K562 (cell line): ENCODE results near the gene TSEN34. TPM values are rescaled to one million over a fixed set of nuclear protein-coding genes. Genes with fewer than 3 reads are reported as not detected.
A peak's percentile ranks its signal among the peaks of the same experiment; 100 is the strongest.

ENCODE experiments used
- CBX1 ChIP-seq: sonication (generic); IDR thresholded peaks from 2 replicates; pipeline ENCODE4 v1.6.1; 2016; ENCODE audit warnings: antibody characterized with exemption, low read depth, mild to moderate bottlenecking
- DIDO1 ChIP-seq: fragments of 450-650 bp; IDR thresholded peaks from 2 replicates; pipeline ENCODE4 v1.6.1; 2016; ENCODE audit warnings: low read depth, missing biosample characterization, missing genetic modification characterization
- GTF2E2 ChIP-seq: fragments of 200-800 bp; sonication (Bioruptor generic); IDR thresholded peaks from 2 replicates; pipeline ENCODE4 v1.6.1; 2016; ENCODE audit warnings: missing genetic modification characterization, missing compliant biosample characterization
- KLF10 ChIP-seq: fragments of 250-450 bp; sonication (Bioruptor Pico); IDR thresholded peaks from 2 replicates; pipeline ENCODE4 v1.6.1; 2021; ENCODE audit warnings: matching md5 sums
- NFATC3 ChIP-seq: fragments of 450-650 bp; IDR thresholded peaks from 2 replicates; pipeline ENCODE4 v1.6.1; 2017; ENCODE audit warnings: mild to moderate bottlenecking
- PCBP2 ChIP-seq: fragments of 200-400 bp; formaldehyde crosslinking; IDR thresholded peaks from 2 replicates; pipeline ENCODE4 v1.6.1; 2018; ENCODE audit warnings: low read length, low read depth, mild to moderate bottlenecking, moderate library complexity; ENCODE audit not compliant: poor library complexity, severe bottlenecking
- PHF21A ChIP-seq: fragments of 450-650 bp; IDR thresholded peaks from 2 replicates; pipeline ENCODE4 v1.6.1; 2017; ENCODE audit warnings: low read depth, borderline replicate concordance
- PML ChIP-seq: IDR thresholded peaks from 2 replicates; pipeline ENCODE4 v1.6.1; 2012; ENCODE audit warnings: low read length, inconsistent platforms
- SRF ChIP-seq, 2 experiments: fragments of 250-450, 450-650 bp in 1 of 2; sonication (Bioruptor Pico) in 1 of 2; sonication (generic) in 1 of 2; formaldehyde crosslinking; IDR thresholded peaks; 2 replicates each; pipeline versions ENCODE4 v1.5.0 to v1.5.1; 2020 to 2022; ENCODE audit warnings: mild to moderate bottlenecking in 1 of 2, missing genetic modification reagents in 1 of 2
- TAF9B ChIP-seq: fragments of 450-650 bp; IDR thresholded peaks from 2 replicates; pipeline ENCODE4 v1.6.1; 2018; ENCODE audit warnings: mild to moderate bottlenecking; ENCODE audit not compliant: partially characterized antibody
- TEAD2 ChIP-seq: fragments of 450-650 bp; IDR thresholded peaks from 2 replicates; pipeline ENCODE4 v1.6.1; 2016; ENCODE audit warnings: missing genetic modification characterization, control low read depth, missing compliant biosample characterization
- THAP12 ChIP-seq: fragments of 250-450 bp; sonication (Bioruptor Pico); IDR thresholded peaks from 2 replicates; pipeline ENCODE4 v1.9.0; 2021; ENCODE audit warnings: mild to moderate bottlenecking, inconsistent platforms
- THRAP3 ChIP-seq: fragments of 450-650 bp; IDR thresholded peaks from 2 replicates; pipeline ENCODE4 v1.6.1; 2016; ENCODE audit warnings: mild to moderate bottlenecking, inconsistent platforms, borderline replicate concordance
- THRB ChIP-seq: fragments of 450-650 bp; formaldehyde crosslinking; conservative IDR thresholded peaks from 2 replicates; pipeline ENCODE4 v1.4.0; 2022; ENCODE audit warnings: mild to moderate bottlenecking, missing genetic modification characterization
- ZBTB17 ChIP-seq: fragments of 450-650 bp; formaldehyde crosslinking; IDR thresholded peaks from 2 replicates; pipeline ENCODE4 v1.4.0; 2020; ENCODE audit warnings: mild to moderate bottlenecking
- ZNF197 ChIP-seq: fragments of 200-800 bp; sonication (Bioruptor generic); IDR thresholded peaks from 2 replicates; pipeline ENCODE4 v1.6.1; 2016; ENCODE audit warnings: low read depth, missing genetic modification characterization, missing compliant biosample characterization
- ZNF280B ChIP-seq: fragments of 250-450 bp; sonication (Bioruptor Pico); IDR thresholded peaks from 2 replicates; pipeline ENCODE4 v1.5.1; 2021; ENCODE audit warnings: mild to moderate bottlenecking
- ZNF551 ChIP-seq: fragments of 250-450 bp; sonication (Bioruptor Pico); IDR thresholded peaks from 2 replicates; pipeline ENCODE4 v1.5.0; 2021; ENCODE audit warnings: mild to moderate bottlenecking, moderate library complexity
- ZNF695 ChIP-seq: fragments of 450-650 bp; formaldehyde crosslinking; IDR thresholded peaks from 2 replicates; pipeline ENCODE4 v1.4.0; 2020; ENCODE audit warnings: mild to moderate bottlenecking, moderate library complexity
- polyA plus RNA-seq, 8 experiments: library from polyadenylated mRNA; depleted of rRNA in 4 of 8; stranded (reverse) in 5 of 8; unstranded in 3 of 8; fragments of >200 nt; fragmentation: Nextera tagmentation in 2 of 8; fragmentation: Illumina TruSeq in 1 of 8; extraction: Ambion mirVana in 2 of 8; extraction: Trizol in 1 of 8; gene quantifications; 2 replicates each; pipeline versions ENCODE4 v1.2.1 to v1.2.3, GENCODE V29; 2011 to 2014; ENCODE audit warnings: inconsistent platforms in 1 of 8, missing spikeins in 1 of 8
- total RNA-seq, 7 experiments: library from RNA; depleted of rRNA in 6 of 7; stranded (reverse); fragments of >200 nt in 6 of 7; fragmentation: Illumina TruSeq in 2 of 7; extraction: Trizol in 2 of 7; gene quantifications; 2 replicates each; pipeline versions ENCODE4 v1.2.1 to v1.2.3, GENCODE V29; 2011 to 2021; ENCODE audit warnings: low replicate concordance in 1 of 7
- TF ChIP-seq, protein P1 (sequence below): fragments of 450-650 bp; formaldehyde crosslinking; IDR thresholded peaks from 2 replicates; pipeline ENCODE4 v1.4.0; 2020; ENCODE audit warnings: mild to moderate bottlenecking, moderate library complexity
- TF ChIP-seq, protein P2 (sequence below): fragments of 450-650 bp; IDR thresholded peaks from 2 replicates; pipeline ENCODE4 v1.6.1; 2014; ENCODE audit warnings: low read depth, mild to moderate bottlenecking, moderate library complexity, borderline replicate concordance

TSEN34 gene
- total and polyA plus RNA-seq, 9 of the 15 experiments (the other 6 are each of a cell fraction or from before 2014, with no cell fraction given) = 3.1 to 57.6 (median 29.5) TPM

DNA sequence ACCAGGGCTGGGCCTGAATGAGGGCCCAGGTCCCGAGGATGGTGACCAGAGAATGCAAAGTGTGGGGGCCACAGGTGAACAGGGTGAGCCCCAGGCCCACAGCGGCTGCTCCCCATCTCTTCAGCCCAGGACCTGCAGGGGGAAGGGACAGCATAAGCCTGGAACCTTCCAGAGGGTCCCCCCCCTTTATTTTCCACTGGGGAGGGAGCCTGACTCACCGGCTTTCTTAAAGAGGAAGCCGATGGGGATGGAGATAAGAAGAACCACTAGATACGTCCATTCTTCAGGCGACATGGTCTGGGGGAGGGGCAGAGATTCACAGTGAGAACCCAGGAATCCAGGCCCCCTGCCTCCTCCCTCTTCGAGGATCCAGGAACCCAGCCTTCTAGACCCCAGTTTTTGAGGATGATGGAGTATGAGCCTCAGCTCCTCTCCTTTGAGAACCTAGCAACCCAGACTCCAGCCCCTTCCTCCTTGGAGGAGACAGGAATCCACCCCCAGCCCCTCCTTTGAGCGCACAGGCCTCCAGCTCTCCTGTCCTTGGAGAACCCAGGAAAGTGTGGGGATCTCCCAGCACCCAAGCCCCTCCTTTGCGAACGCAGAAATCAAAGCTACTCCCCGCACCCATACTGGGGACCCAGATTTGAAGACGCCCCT, 2.8 kb upstream of the TSEN34 start (continued):
- no peak for TF ChIP-seq ZNF695 (CRISPR knock-in tag)
- no peak for TF ChIP-seq ZNF280B (CRISPR knock-in tag)
- TF ChIP-seq PCBP2 = no peak
- no peak for TF ChIP-seq DIDO1 (tag)
- no peak for TF ChIP-seq THRAP3
- peak; percentile 42; the same call in 1 of the 2 replicates for TF ChIP-seq GTF2E2 (tag)
- no peak for TF ChIP-seq NFATC3
- no peak for TF ChIP-seq ZNF551
- TF ChIP-seq ZNF197 = no peak
- no peak for TF ChIP-seq SRF (CRISPR knock-in tag; IDR thresholded peaks at IDR 0.05)
- TF ChIP-seq THRB (CRISPR knock-in tag) = no peak
- no peak for TF ChIP-seq TEAD2 (tag)
- no peak for TF ChIP-seq THAP12
- no peak for TF ChIP-seq PML
- TF ChIP-seq, protein P1, sequence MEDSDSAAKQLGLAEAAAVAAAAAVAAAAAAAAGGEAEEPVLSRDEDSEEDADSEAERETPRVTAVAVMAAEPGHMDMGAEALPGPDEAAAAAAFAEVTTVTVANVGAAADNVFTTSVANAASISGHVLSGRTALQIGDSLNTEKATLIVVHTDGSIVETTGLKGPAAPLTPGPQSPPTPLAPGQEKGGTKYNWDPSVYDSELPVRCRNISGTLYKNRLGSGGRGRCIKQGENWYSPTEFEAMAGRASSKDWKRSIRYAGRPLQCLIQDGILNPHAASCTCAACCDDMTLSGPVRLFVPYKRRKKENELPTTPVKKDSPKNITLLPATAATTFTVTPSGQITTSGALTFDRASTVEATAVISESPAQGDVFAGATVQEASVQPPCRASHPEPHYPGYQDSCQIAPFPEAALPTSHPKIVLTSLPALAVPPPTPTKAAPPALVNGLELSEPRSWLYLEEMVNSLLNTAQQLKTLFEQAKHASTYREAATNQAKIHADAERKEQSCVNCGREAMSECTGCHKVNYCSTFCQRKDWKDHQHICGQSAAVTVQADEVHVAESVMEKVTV (CRISPR knock-in tag) = peak; percentile 40; the same call in 1 of the 2 replicates
- no peak for TF ChIP-seq ZBTB17
- TF ChIP-seq, protein P2, sequence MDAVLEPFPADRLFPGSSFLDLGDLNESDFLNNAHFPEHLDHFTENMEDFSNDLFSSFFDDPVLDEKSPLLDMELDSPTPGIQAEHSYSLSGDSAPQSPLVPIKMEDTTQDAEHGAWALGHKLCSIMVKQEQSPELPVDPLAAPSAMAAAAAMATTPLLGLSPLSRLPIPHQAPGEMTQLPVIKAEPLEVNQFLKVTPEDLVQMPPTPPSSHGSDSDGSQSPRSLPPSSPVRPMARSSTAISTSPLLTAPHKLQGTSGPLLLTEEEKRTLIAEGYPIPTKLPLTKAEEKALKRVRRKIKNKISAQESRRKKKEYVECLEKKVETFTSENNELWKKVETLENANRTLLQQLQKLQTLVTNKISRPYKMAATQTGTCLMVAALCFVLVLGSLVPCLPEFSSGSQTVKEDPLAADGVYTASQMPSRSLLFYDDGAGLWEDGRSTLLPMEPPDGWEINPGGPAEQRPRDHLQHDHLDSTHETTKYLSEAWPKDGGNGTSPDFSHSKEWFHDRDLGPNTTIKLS = peak; percentile 96
- no peak for TF ChIP-seq CBX1
- TF ChIP-seq PHF21A = no peak
- TF ChIP-seq TAF9B = no peak
- TF ChIP-seq KLF10 (CRISPR knock-in tag) = no peak
